A549 (cell line): ENCODE results near the gene RABGAP1. TPM values are rescaled to one million over a fixed set of nuclear protein-coding genes. Genes with fewer than 3 reads are reported as not detected.

ENCODE experiments used
- ATAC-seq, 2 experiments: fragments of 200-7000 bp in 1 of 2; fragments of >200 bp in 1 of 2; cut with Nextera tagmentation in 1 of 2; cut with Tn5 transposase in 1 of 2; 3 replicates each; pipeline versions ENCODE4 v1.8.0 to v1.9.1; 2018 to 2020; ENCODE audit warnings: mild to moderate bottlenecking in 1 of 2, moderate library complexity in 1 of 2
- CTCF ChIA-PET: fragments of 300-600 bp; sonication (Branson Sonifier 250); formaldehyde crosslinking; extraction: SDS; loops from one replicate; lab custom pipeline; 2021; ENCODE audit warnings: antibody characterized with exemption, inconsistent platforms; lab: Yijun Ruan, JAX
- POLR2A ChIA-PET: fragments of 350-600 bp; formaldehyde crosslinking; extraction: SDS; loops from one replicate; lab custom pipeline; 2021; ENCODE audit warnings: antibody characterized with exemption, inconsistent platforms; lab: Yijun Ruan, JAX
- DNase-seq, 2 experiments: peaks; one replicate each; pipeline versions ENCODE4 v3.0.0 to v3.0.0-alpha.2; 2011 to 2016; ENCODE audit warnings: low read depth in 1 of 2, low spot score in 1 of 2
- FAIRE-seq: peaks from 2 replicates; lab custom pipeline; 2011; peaks lifted over from hg19 to GRCh38; lab: Jason Lieb, UNC
- H3K27ac ChIP-seq, 2 experiments: fragments of >200 bp; sonication (Bioruptor Twin); formaldehyde crosslinking; 3 replicates each; pipeline ENCODE4 v1.5.1; 2016 to 2017
- H3K4me1 ChIP-seq: fragments of >200 bp; sonication (Bioruptor Twin); formaldehyde crosslinking; 3 replicates; pipeline ENCODE4 v1.6.1; 2016
- H3K4me2 ChIP-seq: fragments of >200 bp; sonication (Bioruptor Twin); formaldehyde crosslinking; 3 replicates; pipeline ENCODE4 v1.6.1; 2016
- H3K4me3 ChIP-seq: fragments of >200 bp; sonication (Bioruptor Twin); formaldehyde crosslinking; 3 replicates; pipeline ENCODE4 v1.5.1; 2016
- H3K9me3 ChIP-seq: fragments of >200 bp; sonication (Bioruptor Twin); formaldehyde crosslinking; 3 replicates; pipeline ENCODE4 v1.6.1; 2016
- CHD4 ChIP-seq: fragments of 200-600 bp; sonication (generic); IDR thresholded peaks from 2 replicates; pipeline ENCODE4 v1.6.1; 2016; ENCODE audit warnings: antibody characterized with exemption, mild to moderate bottlenecking, borderline replicate concordance
- EHMT2 ChIP-seq: fragments of 200-600 bp; sonication (generic); IDR thresholded peaks from 2 replicates; pipeline ENCODE4 v1.6.1; 2016; ENCODE audit warnings: antibody characterized with exemption, low read depth, mild to moderate bottlenecking, moderate library complexity
- ESRRA ChIP-seq: fragments of 150-350 bp; IDR thresholded peaks from 2 replicates; pipeline ENCODE4 v1.6.1; 2014; ENCODE audit warnings: mild to moderate bottlenecking, low read length, borderline replicate concordance
- FOXS1 ChIP-seq: fragments of 250-450 bp; sonication (Bioruptor Pico); IDR thresholded peaks from 2 replicates; pipeline ENCODE4 v1.5.0; 2020; ENCODE audit warnings: mild to moderate bottlenecking, moderate library complexity
- HOXA7 ChIP-seq: fragments of 250-450 bp; sonication (Bioruptor Pico); IDR thresholded peaks from 2 replicates; pipeline ENCODE4 v1.5.0; 2020; ENCODE audit warnings: mild to moderate bottlenecking, moderate library complexity
- HOXB13 ChIP-seq: fragments of 250-450 bp; sonication (Bioruptor Pico); IDR thresholded peaks from 2 replicates; pipeline ENCODE4 v1.5.0; 2020; ENCODE audit warnings: low read depth, mild to moderate bottlenecking, moderate library complexity
- HOXB5 ChIP-seq: fragments of 250-450 bp; sonication (Bioruptor Pico); IDR thresholded peaks from 2 replicates; pipeline ENCODE4 v1.5.0; 2020; ENCODE audit warnings: mild to moderate bottlenecking, moderate library complexity
- JUN ChIP-seq, 2 experiments: fragments of >200 bp; sonication (Bioruptor Twin); formaldehyde crosslinking; IDR thresholded peaks; 2 replicates in 1 of 2; 3 replicates in 1 of 2; pipeline ENCODE4 v1.6.1; 2016 to 2017
- MAFK ChIP-seq: fragments of 450-650 bp; IDR thresholded peaks from 2 replicates; pipeline ENCODE4 v1.6.1; 2014; ENCODE audit not compliant: partially characterized antibody
- NPAS2 ChIP-seq: fragments of 250-450 bp; sonication (Bioruptor Pico); IDR thresholded peaks from 2 replicates; pipeline ENCODE4 v1.8.0; 2022; ENCODE audit warnings: mild to moderate bottlenecking, moderate library complexity, borderline replicate concordance
- POLR2A ChIP-seq: IDR thresholded peaks from 2 replicates; pipeline ENCODE4 v1.6.1; 2012; ENCODE audit warnings: mild to moderate bottlenecking, low read length
- RARB ChIP-seq: fragments of 250-450 bp; sonication (Bioruptor Pico); IDR thresholded peaks from 2 replicates; pipeline ENCODE4 v1.8.0; 2021; ENCODE audit warnings: mild to moderate bottlenecking, moderate library complexity
- RFX5 ChIP-seq: fragments of 450-650 bp; IDR thresholded peaks from 2 replicates; pipeline ENCODE4 v1.7.1; 2014; ENCODE audit warnings: antibody characterized with exemption, mild to moderate bottlenecking, moderate library complexity
- TFCP2L1 ChIP-seq: fragments of 250-450 bp; sonication (Bioruptor Pico); IDR thresholded peaks from 2 replicates; pipeline ENCODE4 v1.5.0; 2021; ENCODE audit warnings: mild to moderate bottlenecking
- ZSCAN20 ChIP-seq: fragments of 250-450 bp; sonication (Bioruptor Pico); IDR thresholded peaks from 2 replicates; pipeline ENCODE4 v1.8.0; 2022; ENCODE audit warnings: mild to moderate bottlenecking, moderate library complexity
- WGBS: methylation state at CpG from one replicate; pipeline ENCODE4 v1.1.6; 2017; ENCODE audit errors: missing lambda C conversion rate; 5-methylcytosine and 5-hydroxymethylcytosine counted together
- polyA plus RNA-seq, 4 experiments: library from polyadenylated mRNA; depleted of rRNA in 3 of 4; stranded (reverse); fragments of >200 nt; fragmentation: RNase III in 1 of 4; extraction: RNeasy Plus Mini Kit Qiagen cat#74134 plus additional on column Dnase treatment in 1 of 4; gene quantifications; 2 replicates in 3 of 4; 3 replicates in 1 of 4; pipeline ENCODE4 v1.2.3, GENCODE V29; 2011 to 2017
- TF ChIP-seq, protein P1 (sequence below): fragments of 150-350 bp; IDR thresholded peaks from 2 replicates; pipeline ENCODE4 v1.6.1; 2014; ENCODE audit warnings: low read depth, mild to moderate bottlenecking, low read length
- TF ChIP-seq, protein P2 (sequence below): IDR thresholded peaks from 2 replicates; pipeline ENCODE4 v1.6.1; 2012; ENCODE audit warnings: low read depth, borderline replicate concordance
- TF ChIP-seq, protein P3 (sequence below): fragments of 250-450 bp; sonication (Bioruptor Pico); IDR thresholded peaks from 2 replicates; pipeline ENCODE4 v1.5.0; 2020; ENCODE audit warnings: low read depth, mild to moderate bottlenecking, moderate library complexity
- TF ChIP-seq, protein P4 (sequence below): fragments of 200-600 bp; sonication (generic); IDR thresholded peaks from 2 replicates; pipeline ENCODE4 v1.6.1; 2016; ENCODE audit warnings: antibody characterized with exemption, mild to moderate bottlenecking, moderate library complexity

RABGAP1 gene
- polyA plus RNA-seq, 2 of the 4 experiments (the other 2 are of a cell fraction), result 17.5 to 39.9 TPM

DNA sequence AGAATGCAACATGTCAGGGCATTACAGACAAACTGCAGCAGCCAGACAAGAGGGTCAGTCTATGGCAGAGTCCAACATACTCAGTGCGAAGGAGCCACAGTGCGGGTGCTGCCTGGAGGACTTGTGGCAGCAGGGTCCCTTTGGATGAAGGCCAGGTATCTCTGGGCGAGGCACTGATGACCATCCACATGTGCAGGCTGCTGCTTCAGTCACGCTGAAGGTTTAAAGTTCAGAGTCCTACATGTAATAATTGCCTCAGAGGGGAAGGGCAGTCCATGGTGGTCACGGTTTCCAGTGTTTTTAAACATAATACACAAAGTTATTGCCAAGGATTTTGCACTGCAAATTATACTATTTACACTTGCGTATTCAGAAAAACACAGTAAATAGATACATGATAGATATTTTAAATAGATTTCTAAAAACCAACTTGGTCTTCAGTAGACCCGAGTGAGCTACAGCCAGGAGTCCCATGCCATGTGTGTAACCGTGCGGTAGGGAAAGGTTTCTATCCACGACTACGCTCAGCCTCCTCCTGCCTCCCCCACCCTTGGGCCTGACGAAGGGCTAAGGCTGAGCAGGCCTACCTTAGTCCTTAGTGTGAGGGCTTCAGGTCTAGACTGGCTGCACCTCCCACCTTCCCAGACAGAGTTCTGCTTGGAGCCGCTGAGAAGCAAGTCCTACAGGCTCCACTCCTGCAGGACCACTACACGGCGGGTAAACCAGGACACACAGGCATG is 168.9 kb downstream of the RABGAP1 start:
- TF ChIP-seq, protein P1, sequence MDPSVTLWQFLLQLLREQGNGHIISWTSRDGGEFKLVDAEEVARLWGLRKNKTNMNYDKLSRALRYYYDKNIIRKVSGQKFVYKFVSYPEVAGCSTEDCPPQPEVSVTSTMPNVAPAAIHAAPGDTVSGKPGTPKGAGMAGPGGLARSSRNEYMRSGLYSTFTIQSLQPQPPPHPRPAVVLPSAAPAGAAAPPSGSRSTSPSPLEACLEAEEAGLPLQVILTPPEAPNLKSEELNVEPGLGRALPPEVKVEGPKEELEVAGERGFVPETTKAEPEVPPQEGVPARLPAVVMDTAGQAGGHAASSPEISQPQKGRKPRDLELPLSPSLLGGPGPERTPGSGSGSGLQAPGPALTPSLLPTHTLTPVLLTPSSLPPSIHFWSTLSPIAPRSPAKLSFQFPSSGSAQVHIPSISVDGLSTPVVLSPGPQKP, result no peak
- TF ChIP-seq, protein P2, sequence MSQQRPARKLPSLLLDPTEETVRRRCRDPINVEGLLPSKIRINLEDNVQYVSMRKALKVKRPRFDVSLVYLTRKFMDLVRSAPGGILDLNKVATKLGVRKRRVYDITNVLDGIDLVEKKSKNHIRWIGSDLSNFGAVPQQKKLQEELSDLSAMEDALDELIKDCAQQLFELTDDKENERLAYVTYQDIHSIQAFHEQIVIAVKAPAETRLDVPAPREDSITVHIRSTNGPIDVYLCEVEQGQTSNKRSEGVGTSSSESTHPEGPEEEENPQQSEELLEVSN, result no peak
- no peak for TF ChIP-seq HOXB13 (CRISPR knock-in tag)
- TF ChIP-seq, protein P3, sequence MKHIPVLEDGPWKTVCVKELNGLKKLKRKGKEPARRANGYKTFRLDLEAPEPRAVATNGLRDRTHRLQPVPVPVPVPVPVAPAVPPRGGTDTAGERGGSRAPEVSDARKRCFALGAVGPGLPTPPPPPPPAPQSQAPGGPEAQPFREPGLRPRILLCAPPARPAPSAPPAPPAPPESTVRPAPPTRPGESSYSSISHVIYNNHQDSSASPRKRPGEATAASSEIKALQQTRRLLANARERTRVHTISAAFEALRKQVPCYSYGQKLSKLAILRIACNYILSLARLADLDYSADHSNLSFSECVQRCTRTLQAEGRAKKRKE (CRISPR knock-in tag), result no peak
- no peak for TF ChIP-seq CHD4
- TF ChIP-seq, protein P4, sequence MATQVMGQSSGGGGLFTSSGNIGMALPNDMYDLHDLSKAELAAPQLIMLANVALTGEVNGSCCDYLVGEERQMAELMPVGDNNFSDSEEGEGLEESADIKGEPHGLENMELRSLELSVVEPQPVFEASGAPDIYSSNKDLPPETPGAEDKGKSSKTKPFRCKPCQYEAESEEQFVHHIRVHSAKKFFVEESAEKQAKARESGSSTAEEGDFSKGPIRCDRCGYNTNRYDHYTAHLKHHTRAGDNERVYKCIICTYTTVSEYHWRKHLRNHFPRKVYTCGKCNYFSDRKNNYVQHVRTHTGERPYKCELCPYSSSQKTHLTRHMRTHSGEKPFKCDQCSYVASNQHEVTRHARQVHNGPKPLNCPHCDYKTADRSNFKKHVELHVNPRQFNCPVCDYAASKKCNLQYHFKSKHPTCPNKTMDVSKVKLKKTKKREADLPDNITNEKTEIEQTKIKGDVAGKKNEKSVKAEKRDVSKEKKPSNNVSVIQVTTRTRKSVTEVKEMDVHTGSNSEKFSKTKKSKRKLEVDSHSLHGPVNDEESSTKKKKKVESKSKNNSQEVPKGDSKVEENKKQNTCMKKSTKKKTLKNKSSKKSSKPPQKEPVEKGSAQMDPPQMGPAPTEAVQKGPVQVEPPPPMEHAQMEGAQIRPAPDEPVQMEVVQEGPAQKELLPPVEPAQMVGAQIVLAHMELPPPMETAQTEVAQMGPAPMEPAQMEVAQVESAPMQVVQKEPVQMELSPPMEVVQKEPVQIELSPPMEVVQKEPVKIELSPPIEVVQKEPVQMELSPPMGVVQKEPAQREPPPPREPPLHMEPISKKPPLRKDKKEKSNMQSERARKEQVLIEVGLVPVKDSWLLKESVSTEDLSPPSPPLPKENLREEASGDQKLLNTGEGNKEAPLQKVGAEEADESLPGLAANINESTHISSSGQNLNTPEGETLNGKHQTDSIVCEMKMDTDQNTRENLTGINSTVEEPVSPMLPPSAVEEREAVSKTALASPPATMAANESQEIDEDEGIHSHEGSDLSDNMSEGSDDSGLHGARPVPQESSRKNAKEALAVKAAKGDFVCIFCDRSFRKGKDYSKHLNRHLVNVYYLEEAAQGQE, result no peak
- no peak for TF ChIP-seq ZSCAN20 (CRISPR knock-in tag)
- TF ChIP-seq MAFK, result no peak
- no peak for TF ChIP-seq POLR2A
- ChIA-PET CTCF (interaction anchor here (1.9 kb wide), 1 partner anchor 241 kb away, joined by 8 read pairs; no protein-coding TSS in a partner anchor), POLR2A (no interaction called here)
- no peak for FAIRE-seq
- no peak for ATAC-seq
- no peak overlapping the region for H3K4me2 ChIP-seq
- no peak overlapping the region for H3K4me3 ChIP-seq
- H3K27ac ChIP-seq, result no peak overlapping the region
- DNase-seq, result no peak
- 89% methylated on average over 14 of the region's 15 CpGs for WGBS
- no peaks in the 10 kb centered on the region for H3K9me3 ChIP-seq
- H3K4me1 ChIP-seq, result no peaks in the 10 kb centered on the region

DNA sequence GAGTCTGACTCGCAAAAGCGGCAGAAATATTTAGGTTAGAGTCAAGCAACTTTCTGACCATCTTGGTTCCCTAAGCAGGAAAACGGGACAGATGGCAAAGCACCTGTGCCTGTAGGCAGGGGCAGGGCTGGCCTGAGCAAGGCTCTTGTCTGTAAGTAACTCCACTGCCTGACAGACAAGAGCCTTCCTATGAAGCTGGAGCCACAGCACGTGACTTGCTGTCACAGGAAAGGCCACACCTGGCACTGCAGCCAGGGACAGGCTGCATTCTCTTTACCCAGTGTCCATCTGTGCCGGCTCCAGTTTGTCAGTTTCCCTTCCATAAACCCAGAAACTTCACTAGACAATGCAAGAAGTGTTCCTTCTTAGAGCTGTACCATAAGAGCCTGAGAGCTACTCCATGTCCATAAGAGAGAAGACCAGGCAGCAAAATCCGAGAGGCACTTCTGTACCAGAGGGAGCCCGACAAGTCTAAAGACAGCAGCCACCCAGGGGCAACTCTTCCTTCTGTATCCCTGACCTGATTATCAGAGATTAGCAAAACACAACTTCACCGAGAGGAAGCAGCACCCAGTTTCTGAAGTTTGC is 170.7 kb downstream of the RABGAP1 start:
- WGBS, result 86% methylated on average over 8 of the region's 8 CpGs
- DNase-seq (no peak), FAIRE-seq (no peak), ATAC-seq (no peak; a peak in 1 of 6 replicates)
- Histone ChIP-seq H3K27ac (no peak overlapping the region), H3K4me3 (no peak overlapping the region), H3K4me2 (no peak overlapping the region), H3K4me1 (no peaks in the 10 kb centered on the region), H3K9me3 (no peaks in the 10 kb centered on the region)
- ChIA-PET CTCF (interaction anchor here (0.6 to 1.9 kb wide), 4 partner anchors 20 to 239 kb away, joined by 3 to 8 read pairs (median 4); no protein-coding TSS in a partner anchor), POLR2A (interaction anchor here (0.6 kb wide), 1 partner anchor 8 kb away, joined by 3 read pairs; no protein-coding TSS in a partner anchor)
- TF ChIP-seq EHMT2 (no peak), HOXA7 (CRISPR knock-in tag) (no peak), ESRRA (no peak), JUN (IDR thresholded peaks at IDR 0.05) (no peak), RFX5 (no peak), FOXS1 (CRISPR knock-in tag) (no peak), TFCP2L1 (CRISPR knock-in tag) (no peak), HOXB5 (CRISPR knock-in tag) (no peak), RARB (CRISPR knock-in tag) (no peak), NPAS2 (CRISPR knock-in tag) (no peak)
- TF ChIP-seq, protein P2, result no peak
